Subcutaneous abdominal adipose tissue (tissue), 5 donors: ENCODE measurements around the gene RNMT.

Experiments used
- H3K27ac ChIP-seq: one replicate; pipeline ENCODE4 v1.7.0; 2013; ENCODE audit warnings: low read depth, mild to moderate bottlenecking, inconsistent platforms, low read length, moderate library complexity
- H3K27me3 ChIP-seq, 5 donors: one replicate each; pipeline ENCODE4 v1.7.0; 2013; ENCODE audit warnings: low read length in 5 of 5, inconsistent platforms in 1 of 5; ENCODE audit not compliant: control insufficient read depth in 5 of 5, insufficient read depth in 4 of 5
- H3K36me3 ChIP-seq, 5 donors: one replicate each; pipeline ENCODE4 v1.7.0; 2013; ENCODE audit warnings: low read length in 5 of 5; ENCODE audit not compliant: control insufficient read depth in 5 of 5, insufficient read depth in 5 of 5
- H3K4me1 ChIP-seq, 5 donors: one replicate each; pipeline ENCODE4 v1.7.0; 2013; ENCODE audit warnings: low read length in 5 of 5, mild to moderate bottlenecking in 3 of 5, moderate library complexity in 1 of 5; ENCODE audit not compliant: control insufficient read depth in 5 of 5, insufficient read depth in 5 of 5
- H3K4me3 ChIP-seq, 5 donors: one replicate each; pipeline ENCODE4 v1.7.0; 2013; ENCODE audit warnings: low read length in 5 of 5, low read depth in 1 of 5
- H3K9ac ChIP-seq, 5 donors: one replicate each; pipeline ENCODE4 v1.7.0; 2013; ENCODE audit warnings: low read length in 5 of 5, mild to moderate bottlenecking in 4 of 5, moderate library complexity in 3 of 5
- H3K9me3 ChIP-seq, 5 donors: one replicate each; pipeline ENCODE4 v1.7.0; 2013; ENCODE audit warnings: low read length in 5 of 5; ENCODE audit not compliant: control insufficient read depth in 5 of 5
- donor health status: healthy.
- donor health status: healthy.
- donor health status: healthy.
- donor health status: healthy.
- donor health status: healthy.

Gene RNMT

GRCh38 chr18:13703899-13704298 is 22.6 kb upstream of the RNMT start:
- Histone ChIP-seq H3K9ac (no peak overlapping the region), H3K27me3 (no peaks in the 10 kb centered on the region), H3K4me1 (no peaks in the 10 kb centered on the region), H3K36me3 (no peaks in the 10 kb centered on the region), H3K27ac (no peak overlapping the region), H3K9me3 (peaks cover 0 to 23% (median 10%) of the 10 kb centered on the region in 5 donors), H3K4me3 (no peak overlapping the region)

- Histone ChIP-seq H3K4me1 (no peaks in the 10 kb centered on the region), H3K27ac (no peak overlapping the region), H3K36me3 (no peaks in the 10 kb centered on the region), H3K4me3 (no peak overlapping the region), H3K9ac (no peak overlapping the region), H3K9me3 (no peaks in the 10 kb centered on the region), H3K27me3 (no peaks in the 10 kb centered on the region)
Measured at GRCh38 chr18:13710414-13710831, 16.1 kb upstream of the RNMT start.

GRCh38 chr18:13712400-13713131 is 13.9 kb upstream of the RNMT start:
- H3K27ac ChIP-seq = no peak overlapping the region

GRCh38 chr18:13713455-13714055 is 12.9 kb upstream of the RNMT start:
- no peak overlapping the region for H3K9ac ChIP-seq
- no peaks in the 10 kb centered on the region for H3K4me1 ChIP-seq
- H3K4me3 ChIP-seq = no peak overlapping the region
- no peaks in the 10 kb centered on the region for H3K27me3 ChIP-seq
- no peaks in the 10 kb centered on the region for H3K36me3 ChIP-seq
- H3K27ac ChIP-seq = no peak overlapping the region
- H3K9me3 ChIP-seq = peaks cover 0 to 2% (median 0%) of the 10 kb centered on the region in 5 donors

More at GRCh38 chr18:13712400-13713131, 13.9 kb upstream of the RNMT start:
- H3K9ac ChIP-seq = no peak overlapping the region
- H3K9me3 ChIP-seq = no peaks in the 10 kb centered on the region
- no peaks in the 10 kb centered on the region for H3K36me3 ChIP-seq
- no peaks in the 10 kb centered on the region for H3K27me3 ChIP-seq
- no peaks in the 10 kb centered on the region for H3K4me1 ChIP-seq
- H3K4me3 ChIP-seq = no peak overlapping the region

GRCh38 chr18:13715330-13715729 is 11.1 kb upstream of the RNMT start:
- Histone ChIP-seq H3K36me3 (peaks cover 0 to under 1% (median 0%) of the 10 kb centered on the region in 5 donors), H3K4me1 (no peaks in the 10 kb centered on the region), H3K9me3 (peaks cover 0 to 2% (median 0%) of the 10 kb centered on the region in 5 donors), H3K27me3 (no peaks in the 10 kb centered on the region), H3K4me3 (no peak overlapping the region), H3K9ac (no peak overlapping the region), H3K27ac (no peak overlapping the region)

GRCh38 chr18:13716916-13717315 is 9.6 kb upstream of the RNMT start:
- Histone ChIP-seq H3K27me3 (no peaks in the 10 kb centered on the region), H3K9ac (no peak overlapping the region), H3K9me3 (peaks cover 0 to 2% (median 0%) of the 10 kb centered on the region in 5 donors), H3K27ac (no peak overlapping the region), H3K4me1 (no peaks in the 10 kb centered on the region), H3K4me3 (no peak overlapping the region), H3K36me3 (peaks cover 0 to 4% (median 0%) of the 10 kb centered on the region in 5 donors)

- Histone ChIP-seq H3K9me3 (peaks cover 0 to 2% (median 0%) of the 10 kb centered on the region in 5 donors), H3K4me1 (peaks cover 0 to 3% (median 2%) of the 10 kb centered on the region in 5 donors), H3K4me3 (no peak overlapping the region), H3K27me3 (no peaks in the 10 kb centered on the region), H3K36me3 (peaks cover 0 to 4% (median 0%) of the 10 kb centered on the region in 5 donors), H3K27ac (no peak overlapping the region), H3K9ac (no peak overlapping the region)
Measured at GRCh38 chr18:13720123-13720522, 6.3 kb upstream of the RNMT start.

- Histone ChIP-seq H3K27me3 (no peaks in the 10 kb centered on the region), H3K9me3 (peaks cover 0 to 2% (median 0%) of the 10 kb centered on the region in 5 donors), H3K27ac (no peak overlapping the region), H3K4me3 (no peak overlapping the region), H3K4me1 (peaks cover 0 to 10% (median 10%) of the 10 kb centered on the region in 5 donors), H3K9ac (no peak overlapping the region), H3K36me3 (peaks cover 0 to 4% (median 0%) of the 10 kb centered on the region in 5 donors)
Measured at GRCh38 chr18:13720847-13721246, 5.6 kb upstream of the RNMT start.

GRCh38 chr18:13725566-13726231 is 774 bp upstream of the RNMT start:
- Histone ChIP-seq H3K27me3 (no peaks in the 10 kb centered on the region), H3K9me3 (no peaks in the 10 kb centered on the region), H3K4me3 (peak overlapping the region; percentile 83 to 97 (median 92)), H3K36me3 (no peaks in the 10 kb centered on the region), H3K4me1 (peaks cover 0 to 31% (median 23%) of the 10 kb centered on the region in 5 donors), H3K27ac (peak overlapping the region; percentile 98), H3K9ac (peak overlapping the region; percentile 31 to 93 (median 90))

- peak overlapping the region; percentile 75 to 93 (median 90) for H3K9ac ChIP-seq
- H3K27ac ChIP-seq = peak overlapping the region; percentile 98
- H3K36me3 ChIP-seq = peaks cover 0 to 2% (median 0%) of the 10 kb centered on the region in 5 donors
- H3K4me3 ChIP-seq = peak overlapping the region; percentile 91 to 97 (median 94)
- H3K9me3 ChIP-seq = no peaks in the 10 kb centered on the region
- peaks cover 0 to 32% (median 23%) of the 10 kb centered on the region in 5 donors for H3K4me1 ChIP-seq
- H3K27me3 ChIP-seq = no peaks in the 10 kb centered on the region
Measured at GRCh38 chr18:13726972-13727331, 479 bp downstream of the RNMT start.
